A673 (cell line): Measurements from ENCODE around the gene PPP2R3B. TPM values are rescaled to one million over a fixed set of nuclear protein-coding genes. Genes with fewer than 3 reads are reported as not detected.

Experiments
- BruUV-seq: library from RNA; stranded (reverse); fragments of 400-500 nt; replicated peaks from 2 replicates; lab custom pipeline; 2021; lab: Mats Ljungman, UMichigan
- CTCF ChIA-PET: fragments of 300-600 bp; sonication (Branson Sonifier 250); formaldehyde crosslinking; loops from one replicate; lab custom pipeline; 2022; ENCODE audit warnings: antibody characterized with exemption; lab: Charles Lee
- POLR2A ChIA-PET: fragments of 300-600 bp; sonication (Branson Sonifier 250); formaldehyde crosslinking; loops from one replicate; lab custom pipeline; 2022; ENCODE audit warnings: antibody characterized with exemption; ENCODE audit not compliant: low non-redundant PET; lab: Charles Lee
- DNase-seq: peaks from one replicate; pipeline ENCODE4 v3.0.0-alpha.2; 2015; ENCODE audit warnings: low spot score
- H3K27ac ChIP-seq: fragments of 200-600 bp; sonication (generic); 2 replicates; pipeline ENCODE4 v1.5.1; 2016; ENCODE audit warnings: mixed run types, low read depth, mild to moderate bottlenecking, mixed read lengths, antibody characterized with exemption, low read length; ENCODE audit not compliant: poor library complexity, severe bottlenecking
- H3K27me3 ChIP-seq: fragments of 200-600 bp; sonication (generic); replicated peaks from 2 replicates; pipeline ENCODE4 v1.6.1; 2017; ENCODE audit warnings: mixed run types, low read depth, mild to moderate bottlenecking, mixed read lengths, antibody characterized with exemption, low read length; ENCODE audit not compliant: insufficient read depth, poor library complexity
- H3K36me3 ChIP-seq: fragments of 200-600 bp; sonication (generic); 2 replicates; pipeline ENCODE4 v1.6.1; 2016; ENCODE audit warnings: mixed run types, mild to moderate bottlenecking, mixed read lengths, antibody characterized with exemption, low read length; ENCODE audit not compliant: insufficient read depth, poor library complexity, severe bottlenecking
- H3K4me1 ChIP-seq: fragments of 200-600 bp; sonication (generic); 2 replicates; pipeline ENCODE4 v1.6.1; 2017; ENCODE audit warnings: mixed run types, mild to moderate bottlenecking, mixed read lengths, antibody characterized with exemption, low read length; ENCODE audit not compliant: insufficient read depth, poor library complexity, severe bottlenecking
- H3K4me3 ChIP-seq: fragments of 200-600 bp; sonication (generic); 2 replicates; pipeline ENCODE4 v1.5.1; 2016; ENCODE audit warnings: low read depth, mixed run types, mild to moderate bottlenecking, mixed read lengths, low read length; ENCODE audit not compliant: poor library complexity, severe bottlenecking
- H3K9me3 ChIP-seq: fragments of 200-600 bp; sonication (generic); 2 replicates; pipeline ENCODE4 v1.6.1; 2016; ENCODE audit warnings: mixed run types, low read depth, mild to moderate bottlenecking, mixed read lengths, antibody characterized with exemption, low read length; ENCODE audit not compliant: poor library complexity, severe bottlenecking
- CTCF ChIP-seq: fragments of 300-800, 200-600 bp; sonication (generic); conservative IDR thresholded peaks from 2 replicates; pipeline ENCODE4 v1.5.1; 2017; ENCODE audit warnings: low read depth, mild to moderate bottlenecking, antibody characterized with exemption, low read length, moderate library complexity, mixed read lengths
- EZH2 ChIP-seq: fragments of 200-600 bp; sonication (generic); IDR thresholded peaks from 2 replicates; pipeline ENCODE4 v1.6.1; 2017; ENCODE audit warnings: borderline replicate concordance, low read depth, mild to moderate bottlenecking, mixed read lengths, antibody characterized with exemption, low read length; ENCODE audit not compliant: poor library complexity, severe bottlenecking
- intact Hi-C: fragments of 100-400 bp; cut with micrococcal nuclease; formaldehyde crosslinking; loops from one replicate; pipeline ENCODE4 v1.10.0; 2022; ENCODE audit not compliant: unreplicated experiment
- total RNA-seq: library from RNA; stranded (reverse); gene quantifications from 2 replicates; pipeline ENCODE4 v1.2.3, GENCODE V29; 2021

The PPP2R3B gene
- total RNA-seq, 1 experiment from 2014 or later = 43.6 TPM

DNA sequence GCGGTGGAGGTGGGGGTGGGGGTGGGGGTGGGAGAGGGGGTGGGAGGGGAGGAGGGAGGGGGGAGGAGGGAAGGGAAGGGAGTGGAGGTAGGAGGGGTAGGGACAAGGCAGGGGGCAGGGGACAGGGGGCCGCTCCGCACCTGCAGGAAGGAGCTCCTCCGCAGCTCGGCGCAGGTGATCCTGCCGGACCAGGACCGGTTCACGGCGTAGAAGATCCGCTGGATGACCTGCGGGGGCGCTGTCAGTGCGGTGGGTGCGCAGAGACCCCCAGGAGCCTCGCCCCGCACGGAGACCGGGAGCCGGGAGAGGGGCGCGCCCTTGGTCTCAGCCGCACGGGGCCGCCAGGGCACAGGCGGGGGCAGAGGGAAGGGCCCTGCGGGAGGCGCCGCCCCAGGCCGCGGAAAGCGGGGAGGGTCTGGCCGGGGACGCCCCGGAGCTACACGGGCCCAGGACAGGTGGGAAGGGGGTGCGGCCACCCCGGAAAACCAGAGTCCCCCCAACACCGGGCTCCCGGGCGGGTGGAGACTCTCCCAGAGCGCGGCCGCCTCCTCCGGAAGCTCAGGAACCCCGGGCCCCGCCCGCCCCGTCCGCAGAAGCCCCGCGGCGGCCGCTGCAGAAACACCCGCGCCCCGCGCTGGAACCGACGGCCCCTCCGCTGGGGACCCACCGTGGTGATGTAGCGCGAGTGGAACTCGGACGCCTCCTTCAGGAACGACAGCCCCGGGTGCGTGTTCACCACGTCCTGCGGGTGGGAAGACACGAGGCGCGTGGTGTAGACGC lies 40.5 kb downstream of the PPP2R3B start:
- DNase-seq = no peak
- intact Hi-C loops = no loop called here
- H3K9me3 ChIP-seq = no peaks in the 10 kb centered on the region
- TF ChIP-seq EZH2 = no peak
- no peak for TF ChIP-seq CTCF
- CTCF ChIA-PET = no interaction called here
- no peak overlapping the region for H3K27ac ChIP-seq
- no peak overlapping the region for H3K4me3 ChIP-seq
- no peaks in the 10 kb centered on the region for H3K36me3 ChIP-seq
- no TSS peak for BruUV-seq
- POLR2A ChIA-PET = no interaction called here
- no peaks in the 10 kb centered on the region for H3K4me1 ChIP-seq
- H3K27me3 ChIP-seq = no peaks in the 10 kb centered on the region

- ChIA-PET CTCF (no interaction called here), POLR2A (no interaction called here)
- no peaks in the 10 kb centered on the region for H3K27me3 ChIP-seq
- no peaks in the 10 kb centered on the region for H3K4me1 ChIP-seq
- H3K27ac ChIP-seq = no peak overlapping the region
- no peaks in the 10 kb centered on the region for H3K9me3 ChIP-seq
- H3K36me3 ChIP-seq = no peaks in the 10 kb centered on the region
- no peak for DNase-seq
- intact Hi-C loops = no loop called here
- no peak for TF ChIP-seq CTCF
- no peak overlapping the region for H3K4me3 ChIP-seq
- BruUV-seq = no TSS peak
Measured at GRCh38 chrX:345020-345925, 41.4 kb downstream of the PPP2R3B start.

- intact Hi-C loops = no loop called here
- H3K36me3 ChIP-seq = no peaks in the 10 kb centered on the region
- ChIA-PET CTCF (no interaction called here), POLR2A (no interaction called here)
- H3K9me3 ChIP-seq = no peaks in the 10 kb centered on the region
- TF ChIP-seq CTCF = no peak
- no peak for TF ChIP-seq EZH2
- H3K27ac ChIP-seq = no peak overlapping the region
- no peaks in the 10 kb centered on the region for H3K4me1 ChIP-seq
- no peaks in the 10 kb centered on the region for H3K27me3 ChIP-seq
- BruUV-seq = no TSS peak
- H3K4me3 ChIP-seq = no peak overlapping the region
- DNase-seq = no peak
Measured at GRCh38 chrX:344371-344901, 42.3 kb downstream of the PPP2R3B start.
